GM23338 (cell line): ENCODE results near the gene SHISA9.

ENCODE experiments used
- CREB1 ChIP-seq: fragments of 250-450 bp; sonication (Bioruptor Pico); IDR thresholded peaks from 2 replicates; pipeline ENCODE4 v1.5.0; 2020; ENCODE audit warnings: low read depth, mild to moderate bottlenecking, moderate library complexity
- EZH2 ChIP-seq: fragments of 200-600 bp; sonication (generic); IDR thresholded peaks from one replicate; pipeline ENCODE4 v1.8.0; 2017; ENCODE audit warnings: antibody characterized with exemption, mild to moderate bottlenecking, low read depth; ENCODE audit not compliant: unreplicated experiment
- EZH2phosphoT487 ChIP-seq: fragments of 200-600 bp; sonication (generic); IDR thresholded peaks from one replicate; pipeline ENCODE4 v1.8.1; 2018; ENCODE audit warnings: antibody characterized with exemption; ENCODE audit not compliant: unreplicated experiment
- JUNB ChIP-seq: IDR thresholded peaks from one replicate; pipeline ENCODE4 v1.6.1; 2016; ENCODE audit warnings: antibody characterized with exemption; ENCODE audit not compliant: unreplicated experiment
- NANOG ChIP-seq: IDR thresholded peaks from 2 replicates; pipeline ENCODE4 v1.6.1; 2016; ENCODE audit warnings: antibody characterized with exemption, borderline replicate concordance
- POLR2AphosphoS5 ChIP-seq: IDR thresholded peaks from 2 replicates; pipeline ENCODE4 v1.6.1; 2016; ENCODE audit warnings: antibody characterized with exemption, low read depth
- STAT1 ChIP-seq: IDR thresholded peaks from one replicate; pipeline ENCODE4 v1.6.1; 2016; ENCODE audit warnings: antibody characterized with exemption; ENCODE audit not compliant: unreplicated experiment
- ZNF114 ChIP-seq: fragments of 250-450 bp; sonication (Bioruptor Pico); IDR thresholded peaks from 2 replicates; pipeline ENCODE4 v1.5.0; 2020; ENCODE audit warnings: mild to moderate bottlenecking, moderate library complexity
- ZNF331 ChIP-seq: fragments of 250-450 bp; sonication (Bioruptor Pico); IDR thresholded peaks from 2 replicates; pipeline ENCODE4 v1.5.0; 2020; ENCODE audit warnings: low read depth, mild to moderate bottlenecking, moderate library complexity
- TF ChIP-seq, protein P1 (sequence below), 2 experiments: fragments of 200-600 bp in 1 of 2; sonication (generic) in 1 of 2; conservative IDR thresholded peaks; 2 replicates each; pipeline versions ENCODE4 v1.5.1 to v1.6.1; 2016 to 2017; ENCODE audit warnings: antibody characterized with exemption in 2 of 2, low read depth in 2 of 2, mild to moderate bottlenecking in 2 of 2, moderate library complexity in 1 of 2
- TF ChIP-seq, protein P2 (sequence below): fragments of 250-450 bp; sonication (Bioruptor Pico); IDR thresholded peaks from 2 replicates; pipeline ENCODE4 v1.5.0; 2020; ENCODE audit warnings: mild to moderate bottlenecking, moderate library complexity
- TF ChIP-seq, protein P3 (sequence below): IDR thresholded peaks from one replicate; pipeline ENCODE4 v1.6.1; 2018; ENCODE audit warnings: antibody characterized with exemption; ENCODE audit not compliant: unreplicated experiment

DNA sequence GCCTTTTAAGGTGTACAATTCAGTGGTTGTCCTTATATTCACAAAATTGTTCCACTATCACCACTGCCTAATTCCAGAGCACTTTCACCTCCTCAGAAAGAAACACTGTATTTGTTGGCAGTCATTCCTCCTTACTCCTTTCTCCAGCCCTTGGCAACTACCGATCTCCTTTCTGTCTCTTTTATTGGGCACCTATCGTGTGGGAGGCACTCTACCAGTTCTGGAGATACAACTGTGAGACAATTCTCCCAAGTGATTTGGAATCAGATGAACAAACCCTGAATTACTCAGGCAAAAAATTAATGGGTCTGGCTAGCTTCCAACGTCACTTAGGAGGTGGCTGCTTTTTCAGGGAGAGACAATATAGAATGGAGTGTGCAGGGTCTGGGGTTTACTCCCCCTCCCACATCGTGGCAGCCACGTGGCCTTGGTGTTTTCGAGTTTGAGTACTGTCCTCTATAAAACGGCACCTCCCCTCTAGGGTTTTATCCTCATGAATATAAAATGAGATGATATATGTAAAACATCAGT, 63.9 kb downstream of the SHISA9 start:
- TF ChIP-seq, protein P1, sequence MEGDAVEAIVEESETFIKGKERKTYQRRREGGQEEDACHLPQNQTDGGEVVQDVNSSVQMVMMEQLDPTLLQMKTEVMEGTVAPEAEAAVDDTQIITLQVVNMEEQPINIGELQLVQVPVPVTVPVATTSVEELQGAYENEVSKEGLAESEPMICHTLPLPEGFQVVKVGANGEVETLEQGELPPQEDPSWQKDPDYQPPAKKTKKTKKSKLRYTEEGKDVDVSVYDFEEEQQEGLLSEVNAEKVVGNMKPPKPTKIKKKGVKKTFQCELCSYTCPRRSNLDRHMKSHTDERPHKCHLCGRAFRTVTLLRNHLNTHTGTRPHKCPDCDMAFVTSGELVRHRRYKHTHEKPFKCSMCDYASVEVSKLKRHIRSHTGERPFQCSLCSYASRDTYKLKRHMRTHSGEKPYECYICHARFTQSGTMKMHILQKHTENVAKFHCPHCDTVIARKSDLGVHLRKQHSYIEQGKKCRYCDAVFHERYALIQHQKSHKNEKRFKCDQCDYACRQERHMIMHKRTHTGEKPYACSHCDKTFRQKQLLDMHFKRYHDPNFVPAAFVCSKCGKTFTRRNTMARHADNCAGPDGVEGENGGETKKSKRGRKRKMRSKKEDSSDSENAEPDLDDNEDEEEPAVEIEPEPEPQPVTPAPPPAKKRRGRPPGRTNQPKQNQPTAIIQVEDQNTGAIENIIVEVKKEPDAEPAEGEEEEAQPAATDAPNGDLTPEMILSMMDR (conservative IDR thresholded peaks at IDR 0.05; ENCODE audit: low read depth in 2 of 2), result no peak
- no peak for TF ChIP-seq NANOG
- TF ChIP-seq, protein P2, sequence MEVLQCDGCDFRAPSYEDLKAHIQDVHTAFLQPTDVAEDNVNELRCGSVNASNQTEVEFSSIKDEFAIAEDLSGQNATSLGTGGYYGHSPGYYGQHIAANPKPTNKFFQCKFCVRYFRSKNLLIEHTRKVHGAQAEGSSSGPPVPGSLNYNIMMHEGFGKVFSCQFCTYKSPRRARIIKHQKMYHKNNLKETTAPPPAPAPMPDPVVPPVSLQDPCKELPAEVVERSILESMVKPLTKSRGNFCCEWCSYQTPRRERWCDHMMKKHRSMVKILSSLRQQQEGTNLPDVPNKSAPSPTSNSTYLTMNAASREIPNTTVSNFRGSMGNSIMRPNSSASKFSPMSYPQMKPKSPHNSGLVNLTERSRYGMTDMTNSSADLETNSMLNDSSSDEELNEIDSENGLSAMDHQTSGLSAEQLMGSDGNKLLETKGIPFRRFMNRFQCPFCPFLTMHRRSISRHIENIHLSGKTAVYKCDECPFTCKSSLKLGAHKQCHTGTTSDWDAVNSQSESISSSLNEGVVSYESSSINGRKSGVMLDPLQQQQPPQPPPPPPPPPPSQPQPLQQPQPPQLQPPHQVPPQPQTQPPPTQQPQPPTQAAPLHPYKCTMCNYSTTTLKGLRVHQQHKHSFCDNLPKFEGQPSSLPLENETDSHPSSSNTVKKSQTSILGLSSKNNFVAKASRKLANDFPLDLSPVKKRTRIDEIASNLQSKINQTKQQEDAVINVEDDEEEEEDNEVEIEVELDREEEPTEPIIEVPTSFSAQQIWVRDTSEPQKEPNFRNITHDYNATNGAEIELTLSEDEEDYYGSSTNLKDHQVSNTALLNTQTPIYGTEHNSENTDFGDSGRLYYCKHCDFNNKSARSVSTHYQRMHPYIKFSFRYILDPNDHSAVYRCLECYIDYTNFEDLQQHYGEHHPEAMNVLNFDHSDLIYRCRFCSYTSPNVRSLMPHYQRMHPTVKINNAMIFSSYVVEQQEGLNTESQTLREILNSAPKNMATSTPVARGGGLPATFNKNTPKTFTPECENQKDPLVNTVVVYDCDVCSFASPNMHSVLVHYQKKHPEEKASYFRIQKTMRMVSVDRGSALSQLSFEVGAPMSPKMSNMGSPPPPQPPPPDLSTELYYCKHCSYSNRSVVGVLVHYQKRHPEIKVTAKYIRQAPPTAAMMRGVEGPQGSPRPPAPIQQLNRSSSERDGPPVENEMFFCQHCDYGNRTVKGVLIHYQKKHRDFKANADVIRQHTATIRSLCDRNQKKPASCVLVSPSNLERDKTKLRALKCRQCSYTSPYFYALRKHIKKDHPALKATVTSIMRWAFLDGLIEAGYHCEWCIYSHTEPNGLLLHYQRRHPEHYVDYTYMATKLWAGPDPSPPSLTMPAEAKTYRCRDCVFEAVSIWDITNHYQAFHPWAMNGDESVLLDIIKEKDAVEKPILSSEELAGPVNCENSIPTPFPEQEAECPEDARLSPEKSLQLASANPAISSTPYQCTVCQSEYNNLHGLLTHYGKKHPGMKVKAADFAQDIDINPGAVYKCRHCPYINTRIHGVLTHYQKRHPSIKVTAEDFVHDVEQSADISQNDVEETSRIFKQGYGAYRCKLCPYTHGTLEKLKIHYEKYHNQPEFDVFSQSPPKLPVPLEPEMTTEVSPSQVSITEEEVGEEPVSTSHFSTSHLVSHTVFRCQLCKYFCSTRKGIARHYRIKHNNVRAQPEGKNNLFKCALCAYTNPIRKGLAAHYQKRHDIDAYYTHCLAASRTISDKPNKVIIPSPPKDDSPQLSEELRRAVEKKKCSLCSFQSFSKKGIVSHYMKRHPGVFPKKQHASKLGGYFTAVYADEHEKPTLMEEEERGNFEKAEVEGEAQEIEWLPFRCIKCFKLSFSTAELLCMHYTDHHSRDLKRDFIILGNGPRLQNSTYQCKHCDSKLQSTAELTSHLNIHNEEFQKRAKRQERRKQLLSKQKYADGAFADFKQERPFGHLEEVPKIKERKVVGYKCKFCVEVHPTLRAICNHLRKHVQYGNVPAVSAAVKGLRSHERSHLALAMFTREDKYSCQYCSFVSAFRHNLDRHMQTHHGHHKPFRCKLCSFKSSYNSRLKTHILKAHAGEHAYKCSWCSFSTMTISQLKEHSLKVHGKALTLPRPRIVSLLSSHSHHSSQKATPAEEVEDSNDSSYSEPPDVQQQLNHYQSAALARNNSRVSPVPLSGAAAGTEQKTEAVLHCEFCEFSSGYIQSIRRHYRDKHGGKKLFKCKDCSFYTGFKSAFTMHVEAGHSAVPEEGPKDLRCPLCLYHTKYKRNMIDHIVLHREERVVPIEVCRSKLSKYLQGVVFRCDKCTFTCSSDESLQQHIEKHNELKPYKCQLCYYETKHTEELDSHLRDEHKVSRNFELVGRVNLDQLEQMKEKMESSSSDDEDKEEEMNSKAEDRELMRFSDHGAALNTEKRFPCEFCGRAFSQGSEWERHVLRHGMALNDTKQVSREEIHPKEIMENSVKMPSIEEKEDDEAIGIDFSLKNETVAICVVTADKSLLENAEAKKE (CRISPR knock-in tag), result no peak
- TF ChIP-seq, protein P3, sequence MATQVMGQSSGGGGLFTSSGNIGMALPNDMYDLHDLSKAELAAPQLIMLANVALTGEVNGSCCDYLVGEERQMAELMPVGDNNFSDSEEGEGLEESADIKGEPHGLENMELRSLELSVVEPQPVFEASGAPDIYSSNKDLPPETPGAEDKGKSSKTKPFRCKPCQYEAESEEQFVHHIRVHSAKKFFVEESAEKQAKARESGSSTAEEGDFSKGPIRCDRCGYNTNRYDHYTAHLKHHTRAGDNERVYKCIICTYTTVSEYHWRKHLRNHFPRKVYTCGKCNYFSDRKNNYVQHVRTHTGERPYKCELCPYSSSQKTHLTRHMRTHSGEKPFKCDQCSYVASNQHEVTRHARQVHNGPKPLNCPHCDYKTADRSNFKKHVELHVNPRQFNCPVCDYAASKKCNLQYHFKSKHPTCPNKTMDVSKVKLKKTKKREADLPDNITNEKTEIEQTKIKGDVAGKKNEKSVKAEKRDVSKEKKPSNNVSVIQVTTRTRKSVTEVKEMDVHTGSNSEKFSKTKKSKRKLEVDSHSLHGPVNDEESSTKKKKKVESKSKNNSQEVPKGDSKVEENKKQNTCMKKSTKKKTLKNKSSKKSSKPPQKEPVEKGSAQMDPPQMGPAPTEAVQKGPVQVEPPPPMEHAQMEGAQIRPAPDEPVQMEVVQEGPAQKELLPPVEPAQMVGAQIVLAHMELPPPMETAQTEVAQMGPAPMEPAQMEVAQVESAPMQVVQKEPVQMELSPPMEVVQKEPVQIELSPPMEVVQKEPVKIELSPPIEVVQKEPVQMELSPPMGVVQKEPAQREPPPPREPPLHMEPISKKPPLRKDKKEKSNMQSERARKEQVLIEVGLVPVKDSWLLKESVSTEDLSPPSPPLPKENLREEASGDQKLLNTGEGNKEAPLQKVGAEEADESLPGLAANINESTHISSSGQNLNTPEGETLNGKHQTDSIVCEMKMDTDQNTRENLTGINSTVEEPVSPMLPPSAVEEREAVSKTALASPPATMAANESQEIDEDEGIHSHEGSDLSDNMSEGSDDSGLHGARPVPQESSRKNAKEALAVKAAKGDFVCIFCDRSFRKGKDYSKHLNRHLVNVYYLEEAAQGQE, result no peak
- TF ChIP-seq POLR2AphosphoS5, result no peak
- no peak for TF ChIP-seq CREB1
- no peak for TF ChIP-seq EZH2
- TF ChIP-seq ZNF331, result no peak
- no peak for TF ChIP-seq EZH2phosphoT487
- no peak for TF ChIP-seq JUNB
- no peak for TF ChIP-seq STAT1
- no peak for TF ChIP-seq ZNF114 (CRISPR knock-in tag)
